ENCODE results near the gene PRRX2. TPM values are rescaled to one million over a fixed set of nuclear protein-coding genes. Genes with fewer than 3 reads are reported as not detected.

The PRRX2 gene
- total and polyA plus RNA-seq, 9 of the 15 experiments (the other 6 are each of a cell fraction or from before 2014, with no cell fraction given), result 0.21 TPM; not detected in 8

GRCh38 chr9:129619787-129620668 is 45.4 kb upstream of the PRRX2 start (continued):
- TF ChIP-seq PHF21A (IDR thresholded peaks at IDR 0.05; ENCODE audit: borderline replicate concordance, low read depth), result no peak
- TF ChIP-seq MCM3 (IDR thresholded peaks at IDR 0.05), result no peak
- TF ChIP-seq ELK3 (CRISPR knock-in tag; IDR thresholded peaks at IDR 0.05), result no peak
- peak in 1 of 3 experiments; percentile 25; a peak in 1 of 6 replicates for TF ChIP-seq ZBTB11 (CRISPR knock-in tag; IDR thresholded peaks at IDR 0.05)
- peak in 1 of 2 experiments; percentile 19; a peak in 2 of 4 replicates for TF ChIP-seq NRF1 (conservative IDR thresholded peaks at IDR 0.05 in 1 of 2, IDR thresholded peaks at IDR 0.05 in 1 of 2)
- no peak for TF ChIP-seq ZNF134 (CRISPR knock-in tag; conservative IDR thresholded peaks at IDR 0.05)
- no peak for TF ChIP-seq PYGO2 (tag; IDR thresholded peaks at IDR 0.05)
- TF ChIP-seq ZNF24 (IDR thresholded peaks at IDR 0.05), result no peak
- TF ChIP-seq RBFOX2 (IDR thresholded peaks at IDR 0.05; ENCODE audit: low read depth, low read length), result peak; percentile 65
- TF ChIP-seq HINFP (tag; conservative IDR thresholded peaks at IDR 0.05; ENCODE audit: low read depth), result no peak
- no peak for TF ChIP-seq FOXJ2 (tag; IDR thresholded peaks at IDR 0.05)
- TF ChIP-seq ZNF592 (IDR thresholded peaks at IDR 0.05), result peak; percentile 46; the same call in 1 of the 2 replicates
- TF ChIP-seq ZBTB1 (CRISPR knock-in tag; IDR thresholded peaks at IDR 0.05; ENCODE audit: borderline replicate concordance, low read depth), result 0 out of 2 replicates have a peak, but pooled peaks have one; percentile 54
- peak in 1 of 2 experiments; percentile 45; a peak in 1 of 4 replicates for TF ChIP-seq NONO (IDR thresholded peaks at IDR 0.05; ENCODE audit: low read depth in 2 of 2, low read length in 1 of 2)
- no peak for TF ChIP-seq NFIX (CRISPR knock-in tag; IDR thresholded peaks at IDR 0.05; ENCODE audit: low read depth)

Measured in K562 (cell line).